GM21367 (cell line): ENCODE data around the gene LOXL4.

ENCODE experiments used
- ATAC-seq: cut with Tn5 transposase; IDR thresholded peaks from one replicate; pipeline ENCODE4 v1.9.1; 2021; ENCODE audit not compliant: unreplicated experiment

LOXL4 gene

GRCh38 chr10:98265403-98266378, 2.3 kb downstream of the LOXL4 start:
- ATAC-seq: no peak

GRCh38 chr10:98264378-98265065, 3.5 kb downstream of the LOXL4 start:
- no peak for ATAC-seq

- ATAC-seq: no peak
Observed at GRCh38 chr10:98263088-98263487, 4.9 kb downstream of the LOXL4 start.

GRCh38 chr10:98262571-98262970, 5.4 kb downstream of the LOXL4 start:
- ATAC-seq: no peak

DNA sequence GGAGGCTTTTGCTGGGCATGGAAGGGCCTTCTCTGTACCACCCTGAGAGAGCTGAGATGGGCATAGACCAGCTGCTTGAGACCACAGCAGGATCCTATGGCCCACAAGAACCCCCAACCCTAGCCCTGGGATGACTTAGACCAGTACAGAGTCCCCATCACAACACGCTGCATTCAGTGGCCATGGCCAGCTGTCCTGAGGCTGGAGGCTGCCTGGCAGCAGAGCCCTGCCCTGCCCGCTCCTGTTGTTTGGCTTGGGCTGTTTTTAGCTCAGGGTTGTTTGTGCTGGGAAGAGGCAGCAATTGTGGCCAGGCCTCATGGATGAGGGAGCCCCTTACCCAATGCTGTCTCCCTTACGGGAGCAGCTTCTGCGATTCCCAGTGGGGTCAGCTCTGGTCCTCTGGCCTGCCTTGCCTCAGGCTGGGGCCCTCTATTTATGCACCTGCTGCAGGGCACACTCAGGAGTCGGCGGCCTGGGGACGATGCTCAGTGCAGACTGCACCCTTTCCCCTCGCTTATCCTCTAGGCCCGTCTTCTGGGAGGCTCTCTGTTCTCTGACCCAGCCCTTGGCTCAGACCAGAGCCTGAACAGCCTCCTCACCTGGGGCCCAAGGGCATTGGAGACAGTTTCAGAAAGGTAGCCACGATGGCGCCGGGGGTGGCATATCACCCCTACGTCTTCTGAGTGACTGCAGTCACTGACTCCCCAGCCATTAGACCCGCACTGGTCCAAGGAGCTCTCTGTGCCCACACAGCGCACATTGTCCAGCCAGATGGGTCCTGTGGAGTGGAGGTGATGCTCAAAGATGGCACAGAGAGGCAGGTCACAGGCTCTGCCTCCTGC, 6.3 kb downstream of the LOXL4 start:
- no peak for ATAC-seq

DNA sequence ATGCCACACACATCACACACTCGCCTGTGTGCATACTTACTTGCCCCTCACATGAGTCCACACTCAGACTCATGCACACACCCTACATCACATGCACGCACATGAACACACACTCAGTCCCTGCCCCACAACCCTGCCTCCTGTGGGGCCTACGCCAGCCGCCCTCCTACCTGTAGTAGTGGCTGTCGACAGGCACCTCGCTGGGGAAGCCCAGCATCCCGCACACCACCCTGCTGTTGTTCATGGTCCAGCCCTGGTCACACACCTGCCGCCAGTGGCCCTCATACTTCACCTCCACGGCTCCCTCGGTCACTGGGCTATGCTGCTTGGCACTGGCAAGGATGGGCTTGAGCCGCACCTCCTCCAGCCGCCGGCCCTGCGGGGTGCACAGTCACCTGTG, 7.2 kb downstream of the LOXL4 start:
- ATAC-seq: no peak

- no peak for ATAC-seq
Observed at GRCh38 chr10:98260350-98260749, 7.6 kb downstream of the LOXL4 start.

- no peak for ATAC-seq
Observed at GRCh38 chr10:98259606-98260315, 8.2 kb downstream of the LOXL4 start.

GRCh38 chr10:98258683-98259454, 9.1 kb downstream of the LOXL4 start:
- no peak for ATAC-seq

GRCh38 chr10:98257961-98258360, 10.0 kb downstream of the LOXL4 start:
- ATAC-seq: no peak

DNA sequence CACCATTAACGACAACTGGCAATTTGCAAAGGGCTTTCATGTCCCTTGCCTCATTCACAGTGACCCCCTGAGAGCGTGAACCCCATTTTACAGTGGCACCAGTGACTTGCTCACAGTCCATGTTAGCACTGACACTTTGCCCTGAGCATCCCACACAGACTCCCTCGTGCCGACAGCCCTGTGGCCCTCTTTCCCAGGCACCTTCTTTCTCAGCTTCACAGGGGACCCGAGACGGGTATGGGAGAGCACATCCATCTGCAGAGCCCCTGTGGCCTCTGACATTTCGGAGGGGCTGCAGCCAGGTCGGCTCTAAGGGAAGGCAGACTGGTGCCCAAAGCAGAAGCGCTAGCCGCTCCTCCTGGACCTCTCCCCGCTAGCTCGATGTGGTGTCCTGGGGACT, 10.8 kb downstream of the LOXL4 start:
- ATAC-seq: no peak

DNA sequence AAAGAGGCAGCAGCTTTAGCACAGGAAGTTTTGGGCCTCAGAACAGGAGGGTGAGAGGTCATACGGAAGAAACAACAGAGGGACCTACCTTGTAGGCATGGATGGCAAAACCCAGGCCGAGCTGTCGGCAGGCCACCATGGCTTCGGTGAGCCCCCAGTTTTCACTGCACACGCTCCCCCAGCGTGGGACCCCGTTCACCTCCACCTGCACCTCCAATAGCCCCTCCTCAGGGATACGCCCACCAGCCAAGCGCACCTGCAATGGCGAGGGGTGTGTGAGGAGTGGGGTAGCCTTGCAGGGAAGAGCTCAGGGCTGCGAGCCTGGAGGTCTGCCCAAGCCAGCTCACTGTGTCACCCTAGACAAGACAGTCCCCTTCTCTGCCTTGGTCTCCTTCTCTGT, 11.3 kb downstream of the LOXL4 start:
- ATAC-seq: no peak

DNA sequence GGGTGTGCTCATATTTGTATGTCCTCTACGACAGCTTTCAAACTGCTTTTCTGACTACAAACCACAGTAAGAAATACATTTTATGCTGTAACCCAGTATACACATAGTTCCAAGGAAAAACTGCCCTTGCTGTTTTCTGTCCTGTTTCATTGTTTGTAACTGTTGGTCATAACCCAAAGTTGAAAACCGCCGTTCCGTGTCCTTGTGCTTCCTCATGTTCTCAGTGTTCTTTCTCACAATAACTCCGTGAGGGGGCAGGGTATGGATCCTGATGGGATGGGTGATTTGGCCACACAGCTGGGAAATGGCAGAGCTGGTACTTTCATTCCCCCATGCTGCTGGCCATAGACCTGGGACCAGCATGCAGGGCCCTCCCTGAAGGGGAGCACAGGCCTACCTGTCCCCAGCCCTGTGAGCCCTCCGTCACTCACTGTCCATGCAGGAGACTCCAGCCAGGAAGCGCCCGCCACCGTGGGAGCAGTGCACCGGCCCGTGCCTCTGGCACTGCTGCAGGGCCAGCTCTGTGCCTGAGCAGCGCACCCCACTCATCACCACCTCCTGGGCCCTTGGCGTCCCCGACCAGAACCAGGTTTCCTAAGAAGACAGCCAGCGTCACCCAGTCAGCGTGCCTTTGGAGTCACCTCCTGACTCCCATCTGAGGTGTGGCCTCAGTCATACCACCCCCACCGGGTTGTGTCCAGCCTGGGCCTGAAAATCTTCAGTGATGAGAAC, 12.7 kb downstream of the LOXL4 start:
- no peak for ATAC-seq

DNA sequence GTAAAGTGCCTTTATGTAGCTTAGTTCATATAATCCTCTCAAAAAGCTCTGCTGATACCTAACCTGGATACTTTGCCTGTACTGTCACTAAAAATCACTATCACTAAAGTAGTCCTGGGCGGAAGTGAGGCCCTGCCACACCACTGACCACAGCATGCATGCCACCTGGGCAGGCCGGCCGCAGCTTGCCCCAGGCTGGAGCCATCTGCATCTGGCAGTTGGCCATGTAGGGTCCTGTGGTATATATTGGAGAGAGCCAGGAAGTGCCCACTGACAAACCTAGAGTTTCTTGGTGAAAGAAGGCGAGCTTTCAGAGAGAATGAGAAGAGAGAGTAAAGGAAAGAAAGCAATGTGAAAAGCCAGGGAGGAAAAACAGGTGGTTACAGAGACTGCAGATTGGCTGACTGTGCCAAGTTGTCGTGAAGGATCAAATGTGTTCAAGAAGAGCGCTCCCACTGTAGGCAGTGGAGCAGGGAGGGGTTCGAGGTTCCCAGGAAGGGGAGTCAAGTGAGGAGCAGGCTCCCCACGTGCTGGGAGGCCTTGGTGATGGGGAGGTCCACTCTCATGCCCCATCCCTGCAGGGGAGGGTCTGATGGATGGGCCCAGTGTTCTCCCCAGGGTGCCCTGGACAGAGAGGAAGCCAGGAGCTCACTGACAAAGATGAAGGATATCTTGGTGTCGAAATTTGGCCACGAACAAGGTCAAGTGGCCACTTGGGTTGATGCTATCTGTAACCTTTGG, 13.6 kb downstream of the LOXL4 start:
- no peak for ATAC-seq

- ATAC-seq: no peak
Observed at GRCh38 chr10:98253499-98253898, 14.5 kb downstream of the LOXL4 start.

- no peak for ATAC-seq
Observed at GRCh38 chr10:98252464-98252863, 15.5 kb downstream of the LOXL4 start.

DNA sequence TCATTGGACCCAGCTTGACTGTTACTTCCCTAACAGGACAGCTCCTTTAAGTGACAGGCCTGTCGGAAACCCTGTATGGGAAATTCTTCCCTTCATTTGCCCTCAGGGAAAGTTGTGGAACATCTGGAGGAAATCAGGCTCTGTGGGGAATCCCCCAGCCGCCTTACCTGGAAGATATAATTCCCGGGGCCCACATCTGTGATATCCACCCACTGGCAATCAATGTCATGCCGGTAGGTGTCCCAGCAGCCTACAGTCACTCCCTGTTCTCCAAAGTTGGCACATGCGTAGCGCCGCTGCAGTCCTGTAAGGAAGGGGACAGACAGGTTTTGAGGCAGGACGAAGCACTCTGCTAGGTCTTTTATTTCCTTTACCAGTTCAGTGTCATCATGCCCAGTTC, 16.6 kb downstream of the LOXL4 start:
- ATAC-seq: no peak

- no peak for ATAC-seq
Observed at GRCh38 chr10:98249134-98249533, 18.9 kb downstream of the LOXL4 start.

- ATAC-seq: no peak
Observed at GRCh38 chr10:98248018-98248417, 20.0 kb downstream of the LOXL4 start.
